HG03439 (cell line): ENCODE measurements around the gene MAP1LC3B.
A peak's percentile ranks its signal among the peaks of the same experiment; 100 is the strongest.

Experiments
- ATAC-seq: cut with Tn5 transposase; IDR thresholded peaks from one replicate; pipeline ENCODE4 v1.9.1; 2021; ENCODE audit warnings: mild to moderate bottlenecking, moderate library complexity; ENCODE audit not compliant: unreplicated experiment

Gene MAP1LC3B

GRCh38 chr16:87407511-87408112 lies 15.5 kb downstream of the MAP1LC3B start:
- ATAC-seq: peak; percentile 48

- no peak for ATAC-seq
Measured at GRCh38 chr16:87409153-87409552, 17.0 kb downstream of the MAP1LC3B start.

GRCh38 chr16:87409781-87410180 lies 17.6 kb downstream of the MAP1LC3B start:
- no peak for ATAC-seq

- ATAC-seq: no peak
Measured at GRCh38 chr16:87410530-87410929, 18.4 kb downstream of the MAP1LC3B start.

GRCh38 chr16:87410968-87411367 lies 18.8 kb downstream of the MAP1LC3B start:
- no peak for ATAC-seq

GRCh38 chr16:87411375-87412271 lies 19.5 kb downstream of the MAP1LC3B start:
- ATAC-seq: no peak

GRCh38 chr16:87412371-87412995 lies 20.3 kb downstream of the MAP1LC3B start:
- ATAC-seq: no peak

- ATAC-seq: no peak
Measured at GRCh38 chr16:87412996-87413421, 20.9 kb downstream of the MAP1LC3B start.

- ATAC-seq: no peak
Measured at GRCh38 chr16:87414251-87414680, 22.1 kb downstream of the MAP1LC3B start.

GRCh38 chr16:87415441-87415840 lies 23.3 kb downstream of the MAP1LC3B start:
- no peak for ATAC-seq

- no peak for ATAC-seq
Measured at GRCh38 chr16:87416826-87417527, 24.8 kb downstream of the MAP1LC3B start.

GRCh38 chr16:87417528-87417910 lies 25.4 kb downstream of the MAP1LC3B start:
- ATAC-seq: no peak

- ATAC-seq: no peak
Measured at GRCh38 chr16:87418216-87418615, 26.1 kb downstream of the MAP1LC3B start.

- no peak for ATAC-seq
Measured at GRCh38 chr16:87418644-87419043, 26.5 kb downstream of the MAP1LC3B start.

GRCh38 chr16:87420026-87421002 lies 28.2 kb downstream of the MAP1LC3B start:
- ATAC-seq: no peak

- no peak for ATAC-seq
Measured at GRCh38 chr16:87421003-87421912, 29.1 kb downstream of the MAP1LC3B start.

GRCh38 chr16:87422106-87422505 lies 30.0 kb downstream of the MAP1LC3B start:
- ATAC-seq: no peak

- ATAC-seq: no peak
Measured at GRCh38 chr16:87423429-87423828, 31.3 kb downstream of the MAP1LC3B start.

- no peak for ATAC-seq
Measured at GRCh38 chr16:87424266-87424665, 32.1 kb downstream of the MAP1LC3B start.
